Rectal smooth muscle tissue (tissue), 1 donor: ENCODE measurements around the gene DLEU7.

Experiments used
- H3K27ac ChIP-seq: one replicate; pipeline ENCODE4 v1.7.0; 2013; ENCODE audit warnings: low read depth, low read length, inconsistent platforms
- H3K27me3 ChIP-seq: one replicate; pipeline ENCODE4 v1.7.0; 2013; ENCODE audit warnings: low read length; ENCODE audit not compliant: control insufficient read depth, insufficient read depth
- H3K36me3 ChIP-seq: one replicate; pipeline ENCODE4 v1.7.0; 2013; ENCODE audit warnings: low read length; ENCODE audit not compliant: control insufficient read depth, insufficient read depth
- H3K4me1 ChIP-seq: one replicate; pipeline ENCODE4 v1.7.0; 2013; ENCODE audit warnings: low read length; ENCODE audit not compliant: control insufficient read depth, insufficient read depth
- H3K4me3 ChIP-seq: one replicate; pipeline ENCODE4 v1.7.0; 2013; ENCODE audit warnings: low read length
- H3K9ac ChIP-seq: one replicate; pipeline ENCODE4 v1.7.0; 2013; ENCODE audit warnings: low read length

The DLEU7 gene

GRCh38 chr13:50840284-50840683 lies 3.2 kb downstream of the DLEU7 start:
- Histone ChIP-seq H3K9ac (no peak overlapping the region), H3K4me1 (no peaks in the 10 kb centered on the region), H3K36me3 (no peaks in the 10 kb centered on the region), H3K27ac (no peak overlapping the region), H3K27me3 (peaks cover 4% of the 10 kb centered on the region), H3K4me3 (no peak overlapping the region)

GRCh38 chr13:50839828-50840227 lies 3.7 kb downstream of the DLEU7 start:
- Histone ChIP-seq H3K9ac (no peak overlapping the region), H3K36me3 (no peaks in the 10 kb centered on the region), H3K27me3 (peaks cover 4% of the 10 kb centered on the region), H3K27ac (no peak overlapping the region), H3K4me3 (no peak overlapping the region), H3K4me1 (no peaks in the 10 kb centered on the region)

- H3K4me3 ChIP-seq, result no peak overlapping the region
- no peak overlapping the region for H3K27ac ChIP-seq
- no peak overlapping the region for H3K9ac ChIP-seq
- H3K4me1 ChIP-seq, result no peaks in the 10 kb centered on the region
- no peaks in the 10 kb centered on the region for H3K36me3 ChIP-seq
- H3K27me3 ChIP-seq, result peaks cover 4% of the 10 kb centered on the region
These were observed 4.8 kb downstream of the DLEU7 start for GRCh38 chr13:50838701-50839100.

GRCh38 chr13:50838031-50838430 lies 5.5 kb downstream of the DLEU7 start:
- H3K27ac ChIP-seq, result no peak overlapping the region
- no peak overlapping the region for H3K4me3 ChIP-seq
- no peak overlapping the region for H3K9ac ChIP-seq
- H3K27me3 ChIP-seq, result peaks cover 4% of the 10 kb centered on the region
- no peaks in the 10 kb centered on the region for H3K4me1 ChIP-seq
- H3K36me3 ChIP-seq, result no peaks in the 10 kb centered on the region

- H3K27ac ChIP-seq, result no peak overlapping the region
These were observed 12.0 kb downstream of the DLEU7 start for GRCh38 chr13:50831512-50831911.

GRCh38 chr13:50829896-50830295 lies 13.6 kb downstream of the DLEU7 start:
- Histone ChIP-seq H3K9ac (no peak overlapping the region), H3K4me3 (no peak overlapping the region), H3K36me3 (no peaks in the 10 kb centered on the region), H3K27me3 (no peaks in the 10 kb centered on the region), H3K27ac (no peak overlapping the region), H3K4me1 (no peaks in the 10 kb centered on the region)

More at GRCh38 chr13:50831512-50831911, 12.0 kb downstream of the DLEU7 start:
- H3K27me3 ChIP-seq, result no peaks in the 10 kb centered on the region
- no peak overlapping the region for H3K9ac ChIP-seq
- H3K4me1 ChIP-seq, result no peaks in the 10 kb centered on the region
- no peak overlapping the region for H3K4me3 ChIP-seq
- H3K36me3 ChIP-seq, result no peaks in the 10 kb centered on the region

GRCh38 chr13:50829226-50829625 lies 14.3 kb downstream of the DLEU7 start:
- Histone ChIP-seq H3K4me1 (no peaks in the 10 kb centered on the region), H3K36me3 (no peaks in the 10 kb centered on the region), H3K27ac (no peak overlapping the region), H3K27me3 (no peaks in the 10 kb centered on the region), H3K9ac (no peak overlapping the region), H3K4me3 (no peak overlapping the region)

GRCh38 chr13:50826035-50826434 lies 17.5 kb downstream of the DLEU7 start:
- no peaks in the 10 kb centered on the region for H3K36me3 ChIP-seq
- no peaks in the 10 kb centered on the region for H3K4me1 ChIP-seq
- H3K27ac ChIP-seq, result no peak overlapping the region
- H3K27me3 ChIP-seq, result no peaks in the 10 kb centered on the region
- no peak overlapping the region for H3K9ac ChIP-seq
- H3K4me3 ChIP-seq, result no peak overlapping the region

- no peaks in the 10 kb centered on the region for H3K36me3 ChIP-seq
- H3K4me3 ChIP-seq, result no peak overlapping the region
- H3K27ac ChIP-seq, result no peak overlapping the region
- H3K27me3 ChIP-seq, result no peaks in the 10 kb centered on the region
- H3K4me1 ChIP-seq, result no peaks in the 10 kb centered on the region
- no peak overlapping the region for H3K9ac ChIP-seq
These were observed 31.2 kb downstream of the DLEU7 start for GRCh38 chr13:50812242-50812641.

- Histone ChIP-seq H3K9ac (no peak overlapping the region), H3K27ac (no peak overlapping the region), H3K4me3 (no peak overlapping the region), H3K27me3 (no peaks in the 10 kb centered on the region), H3K4me1 (no peaks in the 10 kb centered on the region), H3K36me3 (no peaks in the 10 kb centered on the region)
These were observed 32.5 kb downstream of the DLEU7 start for GRCh38 chr13:50810998-50811397.

GRCh38 chr13:50810468-50810867 lies 33.0 kb downstream of the DLEU7 start:
- H3K9ac ChIP-seq, result no peak overlapping the region
- H3K4me1 ChIP-seq, result no peaks in the 10 kb centered on the region
- no peaks in the 10 kb centered on the region for H3K36me3 ChIP-seq
- H3K27me3 ChIP-seq, result no peaks in the 10 kb centered on the region
- H3K4me3 ChIP-seq, result no peak overlapping the region
- no peak overlapping the region for H3K27ac ChIP-seq

GRCh38 chr13:50809133-50810090 lies 34.1 kb downstream of the DLEU7 start:
- Histone ChIP-seq H3K9ac (no peak overlapping the region), H3K4me3 (no peak overlapping the region), H3K36me3 (no peaks in the 10 kb centered on the region), H3K27me3 (no peaks in the 10 kb centered on the region), H3K4me1 (no peaks in the 10 kb centered on the region), H3K27ac (no peak overlapping the region)

GRCh38 chr13:50805805-50806204 lies 37.7 kb downstream of the DLEU7 start:
- Histone ChIP-seq H3K36me3 (no peaks in the 10 kb centered on the region), H3K4me1 (peaks cover 1% of the 10 kb centered on the region), H3K27ac (no peak overlapping the region), H3K27me3 (no peaks in the 10 kb centered on the region), H3K9ac (no peak overlapping the region), H3K4me3 (no peak overlapping the region)
